Activated B cell treated with CpG ODN at 0.5 μM for 24 hours (primary cell): ENCODE results near the gene AK2. TPM values are rescaled to one million over a fixed set of nuclear protein-coding genes. Genes with fewer than 3 reads are reported as not detected.
"Not testable (repeated sequence)": the region's sequence is repeated elsewhere in the genome, so short reads cannot be mapped to it uniquely, and the experiment has no call there.

ENCODE experiments used
- ATAC-seq: fragments of 200-7000 bp; cut with Tn5 transposase; one replicate; pipeline ENCODE4 v1.10.0; 2021; ENCODE audit warnings: low read depth, mild to moderate bottlenecking, moderate library complexity
- CTCF ChIA-PET: fragments of 350-600 bp; sonication (Branson Sonifier 250); formaldehyde crosslinking; loops from one replicate; lab custom pipeline; 2021; ENCODE audit warnings: antibody characterized with exemption; lab: Charles Lee
- POLR2A ChIA-PET: fragments of 350-600 bp; sonication (Branson Sonifier 250); formaldehyde crosslinking; loops from one replicate; lab custom pipeline; 2021; ENCODE audit warnings: antibody characterized with exemption; lab: Charles Lee
- DNase-seq: peaks from one replicate; pipeline ENCODE4 v3.0.0; 2022
- H3K27ac Mint-ChIP-seq: one replicate; pipeline ENCODE4 v1.8.0; 2020; ENCODE audit warnings: mixed read lengths
- H3K27me3 Mint-ChIP-seq: one replicate; pipeline ENCODE4 v1.8.0; 2021; ENCODE audit warnings: mixed read lengths
- H3K36me3 Mint-ChIP-seq: one replicate; pipeline ENCODE4 v1.8.0; 2021; ENCODE audit warnings: low read depth, mixed read lengths
- H3K4me1 Mint-ChIP-seq: one replicate; pipeline ENCODE4 v1.8.0; 2021; ENCODE audit warnings: mixed read lengths
- H3K4me3 Mint-ChIP-seq: one replicate; pipeline ENCODE4 v1.8.0; 2020; ENCODE audit warnings: mild to moderate bottlenecking, mixed read lengths
- H3K9me3 Mint-ChIP-seq: one replicate; pipeline ENCODE4 v1.8.0; 2020; ENCODE audit warnings: mixed read lengths
- intact Hi-C: fragments of 100-400 bp; cut with micrococcal nuclease; formaldehyde crosslinking; loops from one replicate; pipeline ENCODE4 v1.15.1; 2024
- total RNA-seq: library from RNA; stranded (reverse); gene quantifications from 2 replicates; pipeline ENCODE4 v1.2.3, GENCODE V29; 2022
- TF ChIP-seq, protein P1 (sequence below): fragments of 200-600 bp; IDR thresholded peaks from one replicate; pipeline ENCODE4 v1.8.0; 2022; ENCODE audit warnings: antibody characterized with exemption, mild to moderate bottlenecking

AK2 gene
- total RNA-seq, 1 donor from 2014 or later, result 162 TPM

DNA sequence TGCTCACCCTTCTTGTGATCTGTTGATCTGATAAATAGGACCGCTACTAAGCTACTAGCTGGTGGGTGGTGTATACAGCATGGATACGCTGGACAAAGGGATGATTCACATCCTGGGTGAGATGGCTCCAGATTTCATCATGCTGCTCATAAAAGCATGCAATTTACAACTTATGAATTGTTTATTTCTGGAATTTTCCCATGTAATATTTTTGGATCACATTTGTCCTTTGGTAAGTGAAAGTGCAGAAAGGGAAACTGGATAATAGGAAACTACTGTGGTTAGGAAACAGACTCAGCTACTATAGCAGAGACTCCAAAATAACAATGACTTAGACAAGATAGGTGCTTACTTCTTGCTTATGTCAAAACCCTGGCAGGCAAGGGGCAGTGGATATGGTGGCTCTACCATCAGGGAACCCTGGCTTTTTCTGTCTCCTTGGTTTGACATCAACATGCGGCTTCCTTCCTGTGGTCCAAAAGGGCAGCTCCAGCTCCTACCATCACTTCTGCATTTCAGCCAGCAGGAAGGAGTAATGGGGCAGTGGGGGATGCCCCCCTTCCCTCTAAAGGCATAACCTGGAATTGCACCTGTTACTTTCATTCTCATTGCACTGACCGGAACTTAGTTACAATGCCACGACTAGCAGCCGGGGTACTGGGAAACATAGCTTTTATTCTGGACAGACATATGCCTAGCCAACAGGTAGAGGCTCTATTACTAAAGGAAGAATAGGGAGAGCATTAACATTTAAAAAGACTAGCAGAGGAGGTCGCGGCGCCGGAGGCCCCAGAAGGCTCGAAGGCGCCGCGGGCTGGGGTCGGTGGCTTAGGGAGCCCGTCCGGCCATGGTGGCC, 13.8 kb upstream of the AK2 start:
- CTCF ChIA-PET, result no interaction called here
- ATAC-seq, result no peak
- peaks cover 3% of the 10 kb centered on the region for H3K27me3 Mint-ChIP-seq

DNA sequence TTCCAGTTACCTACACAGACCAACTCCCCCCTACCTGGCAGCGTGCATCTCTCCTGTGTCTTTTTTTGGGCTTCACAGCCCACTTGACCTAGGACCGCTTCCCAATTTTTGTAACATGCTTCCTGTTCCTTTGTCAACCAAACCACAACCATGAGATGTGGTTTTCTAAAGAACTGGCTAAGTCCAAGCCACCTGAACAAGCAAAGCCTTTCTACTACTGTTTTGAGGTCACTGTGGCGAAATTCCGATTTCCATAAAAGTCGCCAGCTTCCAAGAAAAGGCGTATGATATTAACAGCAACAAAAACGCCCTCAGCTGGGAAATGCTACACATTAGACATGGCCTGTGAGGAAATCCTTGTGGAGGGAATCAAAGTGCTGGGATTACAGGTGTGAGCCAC, 12.7 kb upstream of the AK2 start:
- CTCF ChIA-PET, result no interaction called here
- no peaks in the 10 kb centered on the region for H3K36me3 Mint-ChIP-seq
- H3K27ac Mint-ChIP-seq, result no peak overlapping the region
- TF ChIP-seq, protein P1, sequence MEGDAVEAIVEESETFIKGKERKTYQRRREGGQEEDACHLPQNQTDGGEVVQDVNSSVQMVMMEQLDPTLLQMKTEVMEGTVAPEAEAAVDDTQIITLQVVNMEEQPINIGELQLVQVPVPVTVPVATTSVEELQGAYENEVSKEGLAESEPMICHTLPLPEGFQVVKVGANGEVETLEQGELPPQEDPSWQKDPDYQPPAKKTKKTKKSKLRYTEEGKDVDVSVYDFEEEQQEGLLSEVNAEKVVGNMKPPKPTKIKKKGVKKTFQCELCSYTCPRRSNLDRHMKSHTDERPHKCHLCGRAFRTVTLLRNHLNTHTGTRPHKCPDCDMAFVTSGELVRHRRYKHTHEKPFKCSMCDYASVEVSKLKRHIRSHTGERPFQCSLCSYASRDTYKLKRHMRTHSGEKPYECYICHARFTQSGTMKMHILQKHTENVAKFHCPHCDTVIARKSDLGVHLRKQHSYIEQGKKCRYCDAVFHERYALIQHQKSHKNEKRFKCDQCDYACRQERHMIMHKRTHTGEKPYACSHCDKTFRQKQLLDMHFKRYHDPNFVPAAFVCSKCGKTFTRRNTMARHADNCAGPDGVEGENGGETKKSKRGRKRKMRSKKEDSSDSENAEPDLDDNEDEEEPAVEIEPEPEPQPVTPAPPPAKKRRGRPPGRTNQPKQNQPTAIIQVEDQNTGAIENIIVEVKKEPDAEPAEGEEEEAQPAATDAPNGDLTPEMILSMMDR, result no peak
- intact Hi-C loops, result no loop called here
- no peaks in the 10 kb centered on the region for H3K9me3 Mint-ChIP-seq
- ATAC-seq, result no peak
- POLR2A ChIA-PET, result no interaction called here
- DNase-seq, result no peak
- H3K4me3 Mint-ChIP-seq, result no peak overlapping the region
- no peaks in the 10 kb centered on the region for H3K4me1 Mint-ChIP-seq
- peaks cover 3% of the 10 kb centered on the region for H3K27me3 Mint-ChIP-seq

More for the DNA sequence above, 13.8 kb upstream of the AK2 start:
- no peaks in the 10 kb centered on the region for H3K36me3 Mint-ChIP-seq
- intact Hi-C loops, result no loop called here
- no peak overlapping the region for H3K4me3 Mint-ChIP-seq
- H3K4me1 Mint-ChIP-seq, result peaks cover 2% of the 10 kb centered on the region
- no peaks in the 10 kb centered on the region for H3K9me3 Mint-ChIP-seq
- no peak overlapping the region for H3K27ac Mint-ChIP-seq
- no peak for DNase-seq
- TF ChIP-seq, protein P1, result no peak
- POLR2A ChIA-PET, result no interaction called here

DNA sequence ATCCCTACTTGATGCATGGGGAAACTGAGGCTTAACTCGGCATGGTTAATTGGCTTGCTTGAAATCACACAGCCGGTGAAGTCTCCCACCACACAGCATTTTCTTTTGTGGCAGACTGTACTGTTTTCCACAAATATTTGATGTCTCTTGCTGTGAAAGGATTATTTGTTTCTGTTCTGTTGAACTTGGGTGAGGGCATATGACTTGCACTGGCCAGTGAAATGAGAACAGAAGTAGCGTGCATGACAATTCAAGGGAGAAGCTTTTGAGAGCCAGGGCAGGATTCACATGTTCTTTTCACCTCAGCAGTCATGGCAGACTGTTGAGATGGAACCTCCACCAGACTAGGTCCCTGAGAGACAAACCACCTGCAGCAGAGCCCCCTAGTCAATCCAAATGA, 11.7 kb upstream of the AK2 start:
- Mint-ChIP-seq H3K27me3 (peaks cover 3% of the 10 kb centered on the region), H3K4me3 (no peak overlapping the region), H3K27ac (no peak overlapping the region), H3K4me1 (no peaks in the 10 kb centered on the region), H3K9me3 (no peaks in the 10 kb centered on the region), H3K36me3 (no peaks in the 10 kb centered on the region)
- intact Hi-C loops, result no loop called here
- TF ChIP-seq, protein P1, result no peak
- DNase-seq (no peak), ATAC-seq (no peak)
- ChIA-PET POLR2A (no interaction called here), CTCF (no interaction called here)

DNA sequence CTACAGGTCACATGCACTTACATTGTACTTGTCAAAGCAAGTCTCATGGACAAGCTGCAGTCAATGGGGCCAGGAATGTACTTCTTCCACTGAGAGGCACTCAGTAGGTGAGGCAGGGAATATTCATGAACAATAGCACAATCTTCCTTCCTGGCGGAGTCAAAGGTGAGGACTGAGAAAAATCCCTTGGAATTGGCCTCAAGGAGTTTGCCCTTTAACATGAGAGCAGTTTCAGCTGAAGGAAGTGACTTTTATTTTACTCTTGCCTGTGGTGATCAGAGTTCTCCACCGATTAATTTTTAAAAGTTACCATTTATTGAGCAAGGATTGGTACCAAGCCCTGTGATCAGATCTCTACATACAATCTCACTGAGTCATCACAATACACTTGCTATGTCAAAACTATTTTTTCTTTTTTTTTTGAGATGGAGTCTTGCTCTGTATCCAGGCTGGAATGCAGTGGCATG, 11.2 kb upstream of the AK2 start:
- POLR2A ChIA-PET, result no interaction called here
- no peak for ATAC-seq
- TF ChIP-seq, protein P1, result no peak
- Mint-ChIP-seq H3K36me3 (no peaks in the 10 kb centered on the region), H3K9me3 (no peaks in the 10 kb centered on the region), H3K27ac (no peak overlapping the region), H3K4me3 (no peak overlapping the region), H3K27me3 (peaks cover 3% of the 10 kb centered on the region), H3K4me1 (no peaks in the 10 kb centered on the region)
- CTCF ChIA-PET, result interaction anchor here (1.3 kb wide), 1 partner anchor 8 kb away, joined by 4 read pairs; no protein-coding TSS in a partner anchor
- intact Hi-C loops, result no loop called here
- DNase-seq, result no peak

DNA sequence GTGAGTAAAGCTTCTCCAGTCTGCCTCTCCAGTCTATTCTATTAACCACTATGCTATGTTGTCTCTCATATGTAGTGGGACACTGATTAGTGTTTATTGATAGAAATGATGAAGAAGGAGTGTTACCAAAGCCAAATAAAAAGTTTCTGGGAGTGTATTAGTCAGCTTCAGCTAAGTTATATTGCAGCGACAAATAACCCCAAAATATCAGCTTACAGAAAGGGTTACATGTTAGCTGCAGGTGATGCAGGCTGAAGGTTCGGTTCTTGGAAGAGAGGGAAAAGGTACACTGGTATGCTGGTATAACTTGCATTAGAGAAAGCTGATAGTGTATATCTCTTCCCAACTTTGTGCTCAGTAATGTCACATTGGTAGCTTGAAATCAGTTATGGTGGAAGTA, 10.6 kb upstream of the AK2 start:
- TF ChIP-seq, protein P1, result no peak
- no peaks in the 10 kb centered on the region for H3K9me3 Mint-ChIP-seq
- intact Hi-C loops, result no loop called here
- H3K4me3 Mint-ChIP-seq, result no peak overlapping the region
- peaks cover 3% of the 10 kb centered on the region for H3K27me3 Mint-ChIP-seq
- ATAC-seq (no peak), DNase-seq (no peak)
- H3K4me1 Mint-ChIP-seq, result no peaks in the 10 kb centered on the region
- ChIA-PET CTCF (interaction anchor here (1.3 kb wide), 1 partner anchor 8 kb away, joined by 4 read pairs; no protein-coding TSS in a partner anchor), POLR2A (no interaction called here)
- H3K27ac Mint-ChIP-seq, result no peak overlapping the region
- H3K36me3 Mint-ChIP-seq, result no peaks in the 10 kb centered on the region

DNA sequence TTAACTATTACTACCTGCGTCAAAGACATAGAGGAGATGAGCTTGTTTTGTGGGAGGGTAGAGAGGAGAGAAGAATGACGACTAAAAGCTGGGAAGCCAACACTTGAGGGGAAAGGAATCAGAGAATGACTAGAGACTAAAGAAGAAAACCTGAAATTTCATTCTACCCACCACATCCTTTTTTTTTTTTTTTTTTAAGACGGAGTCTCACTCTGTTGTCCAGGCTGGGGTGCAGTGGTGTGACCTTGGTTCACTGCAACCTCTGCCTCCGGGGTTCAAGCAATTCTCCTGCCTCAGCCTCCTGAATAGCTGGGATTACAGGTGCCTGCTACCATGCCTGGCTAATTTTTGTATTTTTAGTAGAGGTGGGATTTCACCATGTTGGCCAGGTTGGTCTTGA, 9.6 kb upstream of the AK2 start:
- H3K27me3 Mint-ChIP-seq, DNase-seq, intact Hi-C loops, ATAC-seq, H3K36me3 Mint-ChIP-seq, H3K9me3 Mint-ChIP-seq, POLR2A ChIA-PET, H3K4me3 Mint-ChIP-seq, H3K4me1 Mint-ChIP-seq, CTCF ChIA-PET, H3K27ac Mint-ChIP-seq: not testable (repeated sequence)
